ENCODE measurements around the gene TMPRSS12.

GRCh38 chr12:50839042-50839441, 3.7 kb upstream of the TMPRSS12 start:
- TF ChIP-seq, protein P1, sequence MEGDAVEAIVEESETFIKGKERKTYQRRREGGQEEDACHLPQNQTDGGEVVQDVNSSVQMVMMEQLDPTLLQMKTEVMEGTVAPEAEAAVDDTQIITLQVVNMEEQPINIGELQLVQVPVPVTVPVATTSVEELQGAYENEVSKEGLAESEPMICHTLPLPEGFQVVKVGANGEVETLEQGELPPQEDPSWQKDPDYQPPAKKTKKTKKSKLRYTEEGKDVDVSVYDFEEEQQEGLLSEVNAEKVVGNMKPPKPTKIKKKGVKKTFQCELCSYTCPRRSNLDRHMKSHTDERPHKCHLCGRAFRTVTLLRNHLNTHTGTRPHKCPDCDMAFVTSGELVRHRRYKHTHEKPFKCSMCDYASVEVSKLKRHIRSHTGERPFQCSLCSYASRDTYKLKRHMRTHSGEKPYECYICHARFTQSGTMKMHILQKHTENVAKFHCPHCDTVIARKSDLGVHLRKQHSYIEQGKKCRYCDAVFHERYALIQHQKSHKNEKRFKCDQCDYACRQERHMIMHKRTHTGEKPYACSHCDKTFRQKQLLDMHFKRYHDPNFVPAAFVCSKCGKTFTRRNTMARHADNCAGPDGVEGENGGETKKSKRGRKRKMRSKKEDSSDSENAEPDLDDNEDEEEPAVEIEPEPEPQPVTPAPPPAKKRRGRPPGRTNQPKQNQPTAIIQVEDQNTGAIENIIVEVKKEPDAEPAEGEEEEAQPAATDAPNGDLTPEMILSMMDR (IDR thresholded peaks at IDR 0.05) = no peak
- TF ChIP-seq POLR2A (IDR thresholded peaks at IDR 0.05) = no peak
